ENCODE measurements around the gene TNNI2.

The TNNI2 gene

GRCh38 chr11:1822648-1823375, 16.0 kb upstream of the TNNI2 start:
- no peak for DNase-seq

GRCh38 chr11:1823376-1824220, 15.2 kb upstream of the TNNI2 start:
- no peak for DNase-seq

DNA sequence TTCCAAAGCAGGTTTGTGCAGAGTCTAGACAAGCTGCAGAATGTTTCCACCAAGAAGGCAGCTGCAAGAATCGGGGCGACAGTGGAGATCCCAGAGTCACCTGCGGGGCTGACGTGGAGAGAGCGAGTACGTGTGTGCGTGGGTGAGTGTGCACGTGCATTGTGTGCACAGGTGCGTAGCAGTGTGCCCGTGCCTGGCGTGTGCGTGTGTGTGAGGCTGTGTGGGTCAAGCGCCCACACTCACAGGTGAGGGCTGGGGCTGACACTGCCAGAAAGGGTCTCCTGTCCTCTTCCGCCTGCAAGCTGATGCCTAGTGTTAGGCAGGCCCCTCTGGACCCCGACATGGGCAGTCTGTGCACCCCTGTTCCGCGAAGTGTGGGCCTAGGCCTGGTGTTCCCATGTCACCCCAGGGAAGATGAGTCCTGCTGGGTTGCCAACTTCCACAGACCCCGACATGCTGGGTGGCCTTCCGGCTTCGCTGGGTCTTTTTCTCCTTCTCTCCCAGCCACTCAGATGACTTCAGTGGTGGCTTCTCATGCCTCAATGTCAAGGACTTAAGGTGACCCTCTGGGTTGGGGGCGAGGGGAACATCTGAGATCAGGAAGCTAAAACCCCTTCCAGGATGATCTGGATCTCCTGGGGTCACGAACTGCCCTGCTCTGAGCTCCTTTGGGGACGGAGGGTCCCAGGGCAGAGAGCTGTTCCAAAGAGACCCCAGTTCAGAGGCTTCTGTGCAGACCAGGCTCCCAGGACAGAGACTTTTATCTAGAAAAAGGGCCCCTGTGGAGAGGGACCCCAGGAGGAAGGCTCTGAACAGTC, 14.4 kb upstream of the TNNI2 start:
- DNase-seq: no peak

- peak; percentile 66 for DNase-seq
These were observed 13.6 kb upstream of the TNNI2 start for GRCh38 chr11:1825039-1825740.

GRCh38 chr11:1825785-1826451, 12.9 kb upstream of the TNNI2 start:
- DNase-seq: no peak

DNA sequence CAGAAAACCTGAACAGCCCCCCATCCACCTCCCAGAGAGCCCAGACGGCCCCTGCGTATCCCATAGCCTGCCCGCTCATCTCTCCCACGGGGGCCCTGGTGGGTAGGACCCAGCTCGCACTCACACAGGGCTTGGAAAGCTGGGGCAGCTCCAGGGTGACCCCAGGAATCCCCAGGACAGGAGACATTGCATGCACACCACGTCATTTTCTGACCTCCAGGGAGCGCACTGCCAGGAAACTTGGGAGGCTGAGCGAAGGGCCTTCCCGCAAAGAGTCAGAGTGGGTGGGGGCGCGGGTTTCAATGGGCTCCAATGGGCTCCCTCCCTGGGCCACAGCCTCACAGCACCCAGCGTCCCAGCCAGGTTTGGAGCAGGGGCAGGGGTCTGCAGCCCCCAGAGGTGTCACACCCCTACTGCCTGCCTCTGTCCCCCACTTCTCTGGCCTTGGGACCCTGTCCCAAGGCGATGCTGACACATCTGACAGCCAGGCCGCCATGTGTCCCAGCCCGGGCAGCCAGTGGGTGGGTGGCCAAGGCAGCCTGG, 12.2 kb upstream of the TNNI2 start:
- no peak for DNase-seq

DNA sequence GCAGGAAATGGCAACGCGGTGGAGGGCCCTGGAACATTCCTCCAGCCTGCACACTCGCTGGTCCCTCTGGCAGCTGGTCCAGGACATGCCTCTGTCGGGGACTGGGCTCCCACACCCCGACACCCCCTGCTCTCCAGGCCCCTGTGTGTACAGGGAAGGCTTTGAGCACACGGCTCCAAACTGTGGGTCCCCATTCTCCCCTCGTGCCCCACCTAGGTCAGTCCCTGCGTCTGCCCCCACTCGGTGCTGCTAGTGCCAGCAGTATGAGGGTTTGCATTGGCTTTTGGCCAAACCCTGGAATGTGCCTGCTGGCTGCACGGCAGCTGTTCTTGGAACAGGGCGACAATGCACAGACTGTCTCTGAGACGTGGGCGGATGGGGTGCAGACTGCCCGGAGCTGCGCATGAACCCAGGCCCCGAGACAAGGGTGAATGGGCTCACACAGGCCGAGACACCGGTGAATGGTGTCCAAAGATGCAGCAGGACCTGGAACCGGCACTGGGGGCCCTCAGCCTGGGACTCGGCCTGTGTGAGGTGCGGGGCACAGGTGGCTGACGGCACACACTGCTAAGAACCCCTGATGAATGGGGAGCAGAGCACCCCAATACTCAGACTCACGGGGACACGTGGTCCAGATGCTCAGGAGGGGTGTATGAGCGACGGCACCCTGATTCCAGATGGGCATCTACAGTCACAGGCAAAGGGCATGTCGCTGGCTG, 11.5 kb upstream of the TNNI2 start:
- no peak for DNase-seq

- DNase-seq: no peak
These were observed 10.8 kb upstream of the TNNI2 start for GRCh38 chr11:1827931-1828330.

GRCh38 chr11:1828542-1828941, 10.2 kb upstream of the TNNI2 start:
- no peak for DNase-seq

DNA sequence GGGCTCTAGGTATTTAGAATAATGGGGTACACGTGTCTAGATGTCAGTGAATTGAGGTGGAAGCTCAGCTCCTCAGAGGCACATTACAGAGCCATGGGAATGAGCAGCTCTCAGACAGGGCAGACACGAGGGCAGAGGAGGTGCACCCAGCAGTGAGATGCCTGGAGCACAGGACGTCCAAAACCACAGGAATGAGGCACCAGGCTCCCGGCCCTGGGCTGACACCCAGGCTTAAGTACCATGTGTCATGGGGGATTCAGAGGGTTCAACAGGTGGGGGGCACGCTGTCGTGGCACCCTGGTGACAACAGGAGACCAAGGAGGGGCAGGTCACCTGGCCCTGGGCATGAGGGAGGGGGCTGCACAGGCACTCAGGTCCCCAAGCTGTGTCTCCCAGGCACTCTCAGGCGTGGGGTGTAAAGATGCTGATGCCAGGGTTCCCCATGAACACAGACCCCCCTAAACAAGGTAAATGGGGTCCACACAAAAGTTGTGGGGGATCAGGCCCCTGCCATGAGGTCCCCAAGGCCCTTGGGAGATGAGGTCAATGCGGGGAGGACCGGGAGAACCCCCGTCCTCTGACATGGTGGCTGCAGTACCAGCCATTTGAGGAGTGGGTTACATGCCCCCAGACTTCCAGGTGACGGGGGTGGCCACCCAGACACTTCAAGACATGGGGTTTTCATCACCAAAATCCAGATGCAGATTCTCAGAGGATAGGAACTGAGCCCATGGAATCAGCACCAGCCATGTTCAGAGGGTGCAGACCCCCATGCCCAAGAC, 9.6 kb upstream of the TNNI2 start:
- DNase-seq: no peak

DNA sequence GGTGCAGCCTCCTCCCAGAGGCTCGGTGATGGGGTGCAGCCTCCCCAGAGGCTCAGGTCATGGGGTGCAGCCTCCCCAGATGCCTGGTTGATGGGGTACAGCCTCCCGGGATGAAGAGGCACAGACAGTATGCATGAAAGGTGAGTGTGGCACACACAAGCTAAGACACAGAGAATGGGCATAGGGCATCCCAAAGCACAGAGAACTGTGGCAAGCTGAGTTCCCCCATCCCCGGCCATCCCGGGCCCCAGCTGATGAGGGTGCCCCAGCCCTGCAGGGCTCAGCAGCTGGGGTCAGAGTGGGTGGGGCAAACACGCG, 8.8 kb upstream of the TNNI2 start:
- DNase-seq: no peak

DNA sequence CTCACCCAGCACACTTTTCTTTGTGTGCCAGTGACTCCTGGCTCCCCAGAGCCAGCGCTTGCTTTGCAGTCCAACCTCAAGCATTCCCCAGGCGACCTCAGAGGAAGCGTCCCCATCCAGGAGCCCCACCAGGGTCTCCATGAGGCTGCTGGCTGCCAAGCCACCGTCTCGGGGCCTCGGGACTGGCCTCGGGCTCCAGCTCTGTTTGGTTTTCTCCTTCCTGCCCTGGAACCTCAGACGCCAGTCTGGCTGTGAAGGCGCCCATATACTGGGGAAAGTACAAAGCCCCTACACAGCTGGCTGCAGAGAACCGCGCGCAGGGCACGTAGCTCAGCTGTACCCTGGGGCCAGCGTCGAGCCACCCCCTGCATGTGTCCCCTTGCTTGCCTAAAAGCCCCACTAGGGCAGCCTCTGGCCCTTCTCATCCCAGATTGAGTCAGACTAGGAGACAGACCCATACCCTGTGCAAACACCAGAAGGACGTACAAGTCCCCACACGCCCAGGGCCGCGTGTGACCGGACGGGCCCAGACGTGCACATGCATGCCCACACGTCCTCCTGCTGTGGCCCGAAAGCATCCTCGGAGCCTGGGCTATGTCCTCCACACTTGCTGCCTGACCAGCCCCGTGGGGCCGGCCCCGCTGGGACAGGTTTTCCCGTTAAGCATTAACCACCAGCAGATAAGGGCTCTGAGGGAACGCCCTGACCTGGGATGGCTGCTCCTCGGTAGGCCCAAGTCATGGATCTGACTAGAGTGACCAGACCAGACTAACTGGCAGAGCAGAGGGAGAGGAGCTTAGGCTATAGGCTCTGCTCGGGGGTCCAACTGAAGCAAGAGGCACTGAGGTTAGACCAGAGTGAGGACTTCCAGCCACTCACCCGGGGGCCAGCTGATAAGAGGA, 8.2 kb upstream of the TNNI2 start:
- peak; percentile 10 for DNase-seq

- no peak for DNase-seq
These were observed 7.2 kb upstream of the TNNI2 start for GRCh38 chr11:1831338-1832210.

DNA sequence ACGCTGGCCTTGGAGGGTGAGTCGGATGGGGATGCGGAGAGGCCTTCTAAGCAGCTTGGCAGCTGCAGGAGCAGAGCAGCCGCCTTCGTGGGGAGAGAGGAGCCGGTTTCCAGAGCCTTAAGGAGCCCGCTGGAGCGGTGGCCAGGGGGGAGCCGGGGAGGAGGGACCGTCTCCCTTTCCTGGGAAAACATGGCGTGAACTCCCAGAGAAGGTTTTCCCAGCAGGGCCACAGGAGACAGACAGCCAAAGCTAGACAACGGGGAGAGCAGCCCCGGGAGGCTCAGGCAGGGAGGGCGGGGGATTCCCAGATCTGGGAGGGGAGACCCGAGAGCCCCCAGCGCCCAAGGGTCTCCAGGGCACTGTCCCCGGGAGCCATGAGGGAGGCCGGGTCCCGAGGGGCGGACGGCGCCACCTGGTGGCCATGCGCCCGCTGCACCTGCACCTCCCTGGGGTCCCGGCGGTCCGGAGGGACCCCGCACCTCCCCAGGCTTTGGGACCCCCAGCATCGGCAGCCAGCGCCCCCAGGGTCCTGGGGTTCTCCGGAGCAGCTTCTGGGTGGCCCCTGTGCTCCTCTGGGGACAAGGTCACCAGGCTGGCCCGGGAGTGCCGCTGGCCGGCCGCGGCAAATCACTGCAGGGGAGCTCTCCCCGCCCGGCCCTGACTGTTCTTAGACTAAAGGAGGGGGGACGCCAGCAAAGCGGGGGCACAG, 6.4 kb upstream of the TNNI2 start:
- peak; percentile 87 for DNase-seq

GRCh38 chr11:1832920-1833295, 5.9 kb upstream of the TNNI2 start:
- no peak for DNase-seq

DNA sequence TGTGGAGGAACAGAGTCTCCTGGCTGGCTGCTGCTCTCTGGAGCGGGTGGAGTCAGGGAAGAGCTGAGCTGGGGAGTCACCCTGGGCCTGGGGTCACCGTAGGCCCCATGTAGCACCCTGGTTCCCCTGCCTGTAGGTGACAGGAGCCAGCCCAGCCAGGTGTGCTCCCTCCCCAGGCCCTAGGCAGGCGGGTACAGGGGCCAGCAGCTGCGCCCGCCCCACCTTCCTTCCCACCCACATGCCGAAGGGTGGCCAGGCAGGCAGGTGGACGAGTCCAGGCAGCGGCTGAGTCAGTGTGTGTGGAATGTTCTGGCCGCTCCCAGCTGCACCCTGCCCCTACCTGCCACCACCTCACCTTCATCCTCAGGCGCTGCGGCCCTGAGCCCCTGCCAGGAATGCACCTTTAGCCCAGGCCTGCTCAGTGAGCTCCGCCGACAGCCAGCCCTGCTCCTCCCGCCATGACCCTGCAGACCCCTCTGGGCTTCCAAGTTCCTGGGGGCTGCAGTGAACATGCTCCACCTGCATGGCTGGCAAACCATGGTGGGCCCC, 4.6 kb upstream of the TNNI2 start:
- DNase-seq: no peak

Data from retina (tissue), 1 donor.